Endodermal cell (in vitro differentiated cells): Measurements from ENCODE around the gene MAP1S. TPM values are rescaled to one million over a fixed set of nuclear protein-coding genes. Genes with fewer than 3 reads are reported as not detected.
A peak's percentile ranks its signal among the peaks of the same experiment; 100 is the strongest.

Source experiments
- DNase-seq: peaks from one replicate; pipeline ENCODE4 v3.0.0-alpha.2; 2017
- H3K27ac ChIP-seq: 2 replicates; pipeline ENCODE4 v1.5.1; 2013; ENCODE audit warnings: mild to moderate bottlenecking, low read depth, low read length, moderate library complexity
- H3K27me3 ChIP-seq: 2 replicates; pipeline ENCODE4 v1.6.1; 2013; ENCODE audit warnings: mild to moderate bottlenecking, low read length, moderate library complexity; ENCODE audit not compliant: insufficient read depth, control insufficient read depth, poor library complexity, severe bottlenecking
- H3K36me3 ChIP-seq: 2 replicates; pipeline ENCODE4 v1.7.0; 2013; ENCODE audit warnings: mild to moderate bottlenecking, low read length, moderate library complexity; ENCODE audit not compliant: control insufficient read depth, insufficient read depth
- H3K4me1 ChIP-seq: one replicate; pipeline ENCODE4 v1.7.0; 2013; ENCODE audit warnings: low read length; ENCODE audit not compliant: control insufficient read depth, insufficient read depth
- H3K4me3 ChIP-seq: 2 replicates; pipeline ENCODE4 v1.5.1; 2013; ENCODE audit warnings: mild to moderate bottlenecking, low read length, moderate library complexity
- H3K9ac ChIP-seq: 2 replicates; pipeline ENCODE4 v1.6.1; 2013; ENCODE audit warnings: mild to moderate bottlenecking, low read length, moderate library complexity; ENCODE audit not compliant: poor library complexity, severe bottlenecking; ENCODE audit errors: extremely low read depth
- H3K9me3 ChIP-seq: 2 replicates; pipeline ENCODE4 v1.6.1; 2013; ENCODE audit warnings: mild to moderate bottlenecking, low read length, moderate library complexity; ENCODE audit not compliant: control insufficient read depth
- H3K27ac Mint-ChIP-seq: 2 replicates; pipeline ENCODE4 v1.8.0; 2020; ENCODE audit warnings: mixed read lengths
- H3K27me3 Mint-ChIP-seq: 2 replicates; pipeline ENCODE4 v1.8.0; 2021; ENCODE audit warnings: mild to moderate bottlenecking, mixed read lengths; ENCODE audit not compliant: insufficient read depth
- H3K36me3 Mint-ChIP-seq: 2 replicates; pipeline ENCODE4 v1.8.0; 2020; ENCODE audit warnings: low read depth, mixed read lengths
- H3K4me1 Mint-ChIP-seq: 2 replicates; pipeline ENCODE4 v1.8.0; 2020; ENCODE audit warnings: mixed read lengths
- H3K4me3 Mint-ChIP-seq: 2 replicates; pipeline ENCODE4 v1.8.0; 2020; ENCODE audit warnings: mild to moderate bottlenecking, moderate library complexity, mixed read lengths
- H3K9me3 Mint-ChIP-seq: 2 replicates; pipeline ENCODE4 v1.8.0; 2020; ENCODE audit warnings: mild to moderate bottlenecking, mixed read lengths
- CTCF ChIP-seq: fragments of 200-600 bp; sonication (generic); conservative IDR thresholded peaks from 2 replicates; pipeline ENCODE4 v1.5.0; 2021; ENCODE audit warnings: antibody characterized with exemption, mild to moderate bottlenecking
- WGBS, 2 experiments: methylation state at CpG; one replicate each; pipeline versions ENCODE4 v1.1.5 to v1.1.7; 2013; ENCODE audit warnings: missing lambda C conversion rate in 2 of 2, mixed read lengths in 1 of 2; ENCODE audit not compliant: insufficient coverage in 1 of 2, insufficient read length in 1 of 2; 5-methylcytosine and 5-hydroxymethylcytosine counted together
- total RNA-seq, 2 donors: library from RNA; stranded (reverse); fragmentation: NEBNext Ultra II Directional in 1 of 2; extraction: Animal tissue kit (Norgen Biotek cat#: 25700) in 1 of 2; gene quantifications; 2 replicates in 1 of 2; 3 replicates in 1 of 2; pipeline ENCODE4 v1.2.1, GENCODE V29; 2021

The MAP1S gene
- total RNA-seq, 2 donors from 2014 or later, result 90.2 to 96.7 TPM

DNA sequence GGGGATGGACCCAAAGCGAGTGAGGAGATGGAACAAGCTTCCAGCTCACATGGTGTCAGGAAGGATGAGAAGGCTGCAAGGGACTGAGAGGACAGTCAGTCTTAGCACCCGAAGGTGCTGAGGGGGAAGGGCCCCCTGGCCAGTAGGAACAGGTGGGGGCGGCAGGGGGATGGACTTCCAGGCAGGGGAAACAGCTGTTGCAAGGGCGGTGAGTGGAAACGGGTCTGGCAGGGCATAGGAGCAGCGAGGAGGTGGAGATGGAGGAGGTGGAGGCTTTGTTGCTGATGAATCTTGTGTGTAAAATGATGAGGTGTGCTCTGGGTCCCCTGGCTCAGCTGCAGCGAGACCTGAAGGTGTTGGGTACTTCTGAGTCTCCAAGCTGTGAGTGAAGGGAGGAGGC, 1.2 kb downstream of the MAP1S start:
- H3K9ac ChIP-seq, result peak overlapping the region; percentile 63
- 68 to 71% methylated on average over 3 to 7 of the region's 7 CpGs for WGBS, 2 experiments
- TF ChIP-seq CTCF, result no peak
- DNase-seq, result no peak
- no peaks in the 10 kb centered on the region for H3K27me3 ChIP-seq
- no peaks in the 10 kb centered on the region for H3K9me3 ChIP-seq
- H3K4me3 Mint-ChIP-seq, result peak overlapping the region; percentile 73
- H3K27ac Mint-ChIP-seq, result peak overlapping the region; percentile 70
- H3K4me3 ChIP-seq, result peak overlapping the region; percentile 95
- H3K4me1 Mint-ChIP-seq, result peaks cover 12% of the 10 kb centered on the region
- H3K9me3 Mint-ChIP-seq, result no peaks in the 10 kb centered on the region
- H3K27ac ChIP-seq, result no peak overlapping the region
- peaks cover 24% of the 10 kb centered on the region for H3K36me3 ChIP-seq
- no peaks in the 10 kb centered on the region for H3K27me3 Mint-ChIP-seq
- no peaks in the 10 kb centered on the region for H3K4me1 ChIP-seq
- peaks cover 36% of the 10 kb centered on the region for H3K36me3 Mint-ChIP-seq

DNA sequence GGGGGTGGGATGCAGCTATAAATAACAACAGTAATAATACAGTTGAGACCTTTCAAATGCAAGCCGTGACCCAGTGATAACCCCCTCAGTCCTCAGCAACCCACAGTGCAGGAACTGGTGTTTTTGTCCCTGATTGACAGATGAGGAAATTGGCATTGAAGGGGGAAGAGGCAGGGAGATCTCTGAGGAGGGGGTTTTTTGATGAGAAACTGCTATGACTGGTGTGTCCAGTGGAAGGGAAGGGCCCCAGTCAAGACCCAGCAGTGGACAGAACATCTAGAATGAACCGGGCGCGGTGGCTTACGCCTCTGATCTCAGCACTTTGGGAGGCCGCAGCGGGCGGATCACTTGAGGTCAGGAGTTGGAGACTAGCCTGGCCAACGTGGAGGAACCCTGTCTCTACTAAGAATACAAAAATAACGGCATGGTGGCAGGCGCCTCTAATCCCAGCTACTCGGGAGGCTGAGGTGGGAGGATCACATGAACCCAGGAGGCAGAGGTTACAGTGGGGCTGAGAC, 1.9 kb downstream of the MAP1S start:
- TF ChIP-seq CTCF, result no peak
- no peak overlapping the region for H3K9ac ChIP-seq
- no peak overlapping the region for H3K27ac Mint-ChIP-seq

GRCh38 chr19:17721821-17722220, 2.5 kb downstream of the MAP1S start:
- WGBS, 2 experiments, result 94 to 97% methylated on average over 8 of the region's 8 CpGs
- Histone ChIP-seq H3K4me1 (no peaks in the 10 kb centered on the region), H3K4me3 (no peak overlapping the region), H3K9ac (no peak overlapping the region), H3K27ac (no peak overlapping the region), H3K9me3 (no peaks in the 10 kb centered on the region), H3K36me3 (peaks cover 32% of the 10 kb centered on the region), H3K27me3 (no peaks in the 10 kb centered on the region)
- TF ChIP-seq CTCF, result no peak
- no peak overlapping the region for H3K27ac Mint-ChIP-seq
- no peaks in the 10 kb centered on the region for H3K9me3 Mint-ChIP-seq
- peaks cover 12% of the 10 kb centered on the region for H3K4me1 Mint-ChIP-seq
- no peaks in the 10 kb centered on the region for H3K27me3 Mint-ChIP-seq
- DNase-seq, result no peak
- peak overlapping the region; percentile 73 for H3K4me3 Mint-ChIP-seq
- H3K36me3 Mint-ChIP-seq, result peaks cover 39% of the 10 kb centered on the region

More for the DNA sequence above, 1.9 kb downstream of the MAP1S start:
- peak overlapping the region; percentile 73 for H3K4me3 Mint-ChIP-seq
- H3K9me3 ChIP-seq, result no peaks in the 10 kb centered on the region
- H3K36me3 Mint-ChIP-seq, result peaks cover 39% of the 10 kb centered on the region
- no peak for DNase-seq
- H3K4me1 Mint-ChIP-seq, result peaks cover 12% of the 10 kb centered on the region
- no peaks in the 10 kb centered on the region for H3K27me3 ChIP-seq
- H3K4me1 ChIP-seq, result no peaks in the 10 kb centered on the region
- H3K36me3 ChIP-seq, result peaks cover 29% of the 10 kb centered on the region
- H3K4me3 ChIP-seq, result peak overlapping the region; percentile 95
- 93 to 96% methylated on average over 11 to 12 of the region's 12 CpGs for WGBS, 2 experiments
- no peaks in the 10 kb centered on the region for H3K27me3 Mint-ChIP-seq
- H3K27ac ChIP-seq, result no peak overlapping the region
- no peaks in the 10 kb centered on the region for H3K9me3 Mint-ChIP-seq
